ENCODE data around the gene SLC1A2. TPM values are rescaled to one million over a fixed set of nuclear protein-coding genes. Genes with fewer than 3 reads are reported as not detected.

The SLC1A2 gene
- total RNA-seq, 1 experiment from 2014 or later: 0.50 TPM

DNA sequence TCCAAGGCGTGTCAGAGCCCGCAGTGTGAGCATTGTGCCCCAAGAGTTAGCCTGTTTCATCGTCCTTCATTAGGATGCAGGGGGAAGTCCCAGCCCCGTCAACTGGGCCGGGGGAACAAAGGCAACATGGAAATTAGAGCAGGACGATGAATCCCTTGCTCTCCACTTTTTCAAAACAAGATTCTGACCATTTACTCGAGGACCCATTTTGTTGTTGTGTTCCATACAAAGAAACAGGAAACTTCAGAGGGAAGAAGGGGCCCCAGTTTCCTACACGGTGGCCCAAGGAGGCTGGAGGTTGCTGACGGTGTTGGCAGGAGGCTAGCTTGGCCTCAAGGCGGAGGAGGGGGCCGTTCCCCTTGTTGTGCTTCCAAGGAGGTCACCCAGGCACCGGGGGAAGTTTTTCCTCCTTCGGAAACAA is 44.0 kb upstream of the SLC1A2 start:
- H3K27me3 ChIP-seq (ENCODE audit: insufficient read depth, low read length): no peaks in the 10 kb centered on the region

More for the DNA sequence above, 44.0 kb upstream of the SLC1A2 start:
- Histone ChIP-seq H2BK15ac (ENCODE audit: low read depth, low read length) (no peak overlapping the region), H3K23me2 (ENCODE audit: insufficient read length, low read depth, low read length, poor library complexity, severe bottlenecking) (no peaks in the 10 kb centered on the region), H4K91ac (ENCODE audit: insufficient read length, low read depth, low read length) (no peak overlapping the region), H3K27ac (ENCODE audit: insufficient read length, low read depth, low read length) (no peak overlapping the region), H3K4me1 (ENCODE audit: insufficient read depth, low read length) (no peaks in the 10 kb centered on the region; the same call in 1 of the 2 replicates), H3K14ac (ENCODE audit: insufficient read depth, low read length) (peak overlapping the region; percentile 49; the same call in 1 of the 2 replicates), H3K18ac (ENCODE audit: insufficient read length, low read depth, low read length) (peak overlapping the region; percentile 29), H3K56ac (ENCODE audit: insufficient read length, low read depth, low read length) (no peak overlapping the region), H3K4ac (ENCODE audit: low read depth, low read length) (no peak overlapping the region), H3K79me1 (ENCODE audit: insufficient read depth, low read depth, low read length, poor library complexity, severe bottlenecking) (no peaks in the 10 kb centered on the region), H3T11ph (ENCODE audit: low read length) (no peak overlapping the region), H4K5ac (ENCODE audit: insufficient read length, low read depth, low read length) (no peak overlapping the region), H2AK5ac (ENCODE audit: insufficient read length, low read length) (no peak overlapping the region), H2AFZ (ENCODE audit: low read length) (no peak overlapping the region), H3K9me3 (ENCODE audit: control insufficient read depth, low read depth, low read length) (no peaks in the 10 kb centered on the region), H4K8ac (replicated peaks; ENCODE audit: insufficient read length, low read depth, low read length) (no peak overlapping the region), H2BK5ac (ENCODE audit: insufficient read length, low read length) (no peak overlapping the region), H2BK120ac (ENCODE audit: low read depth, low read length, poor library complexity, severe bottlenecking) (no peak overlapping the region), H2BK12ac (ENCODE audit: insufficient read length, low read depth, low read length) (no peak overlapping the region), H2BK20ac (ENCODE audit: low read depth, low read length, poor library complexity, severe bottlenecking) (no peak overlapping the region), H3K9ac (ENCODE audit: extremely low read depth, insufficient read length, low read length) (no peak overlapping the region), H3K23ac (ENCODE audit: insufficient read length, low read depth, low read length) (no peak overlapping the region), H4K20me1 (ENCODE audit: control insufficient read depth, insufficient read depth, insufficient read length) (no peaks in the 10 kb centered on the region), H3K4me2 (ENCODE audit: insufficient read depth, insufficient read length, low read length) (no peak overlapping the region), H3K79me2 (ENCODE audit: insufficient read depth, low read length) (no peaks in the 10 kb centered on the region)
- H3K36me3 Mint-ChIP-seq (ENCODE audit: insufficient read depth in 1 of 3, low read depth in 3 of 3): no peaks in the 10 kb centered on the region
- peaks cover 2% of the 10 kb centered on the region for H3K27me3 Mint-ChIP-seq (ENCODE audit: low read depth)
- peaks cover 8% of the 10 kb centered on the region in 2 experiments for H3K4me1 Mint-ChIP-seq
- WGBS (ENCODE audit: extremely low coverage, insufficient read length, low lambda C conversion rate): no CpG with 5 or more reads among the region's 13 CpGs
- H3K9me3 Mint-ChIP-seq: no peaks in the 10 kb centered on the region
- no peak overlapping the region for H3K4me3 Mint-ChIP-seq
- TF ChIP-seq, protein P1, sequence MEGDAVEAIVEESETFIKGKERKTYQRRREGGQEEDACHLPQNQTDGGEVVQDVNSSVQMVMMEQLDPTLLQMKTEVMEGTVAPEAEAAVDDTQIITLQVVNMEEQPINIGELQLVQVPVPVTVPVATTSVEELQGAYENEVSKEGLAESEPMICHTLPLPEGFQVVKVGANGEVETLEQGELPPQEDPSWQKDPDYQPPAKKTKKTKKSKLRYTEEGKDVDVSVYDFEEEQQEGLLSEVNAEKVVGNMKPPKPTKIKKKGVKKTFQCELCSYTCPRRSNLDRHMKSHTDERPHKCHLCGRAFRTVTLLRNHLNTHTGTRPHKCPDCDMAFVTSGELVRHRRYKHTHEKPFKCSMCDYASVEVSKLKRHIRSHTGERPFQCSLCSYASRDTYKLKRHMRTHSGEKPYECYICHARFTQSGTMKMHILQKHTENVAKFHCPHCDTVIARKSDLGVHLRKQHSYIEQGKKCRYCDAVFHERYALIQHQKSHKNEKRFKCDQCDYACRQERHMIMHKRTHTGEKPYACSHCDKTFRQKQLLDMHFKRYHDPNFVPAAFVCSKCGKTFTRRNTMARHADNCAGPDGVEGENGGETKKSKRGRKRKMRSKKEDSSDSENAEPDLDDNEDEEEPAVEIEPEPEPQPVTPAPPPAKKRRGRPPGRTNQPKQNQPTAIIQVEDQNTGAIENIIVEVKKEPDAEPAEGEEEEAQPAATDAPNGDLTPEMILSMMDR (conservative IDR thresholded peaks at IDR 0.05): no peak
- no peak for DNase-seq
- no peak overlapping the region; a peak in 1 of 7 replicates for H3K27ac Mint-ChIP-seq

Data from H9 (cell line).